Natural killer cell (primary cell): Measurements from ENCODE around the gene TTYH1. TPM values are rescaled to one million over a fixed set of nuclear protein-coding genes. Genes with fewer than 3 reads are reported as not detected.

ENCODE experiments used
- ATAC-seq, 3 donors: fragments of 150-1000 bp in 2 of 3; fragments of 200-7000 bp in 1 of 3; cut with Tn5 transposase; 1 replicate in 1 of 3; 2 replicates in 2 of 3; pipeline ENCODE4 v1.10.0; 2021; ENCODE audit warnings: mild to moderate bottlenecking in 2 of 3, moderate library complexity in 2 of 3
- DNase-seq, 2 donors: peaks; one replicate each; pipeline versions ENCODE4 v3.0.0 to v3.0.0-alpha.2; 2013 to 2021; ENCODE audit warnings: mixed read lengths in 1 of 2
- H3K27ac ChIP-seq: one replicate; pipeline ENCODE4 v1.5.1; 2013; ENCODE audit warnings: mild to moderate bottlenecking, low read length
- H3K27me3 ChIP-seq: one replicate; pipeline ENCODE4 v1.6.1; 2013; ENCODE audit warnings: low read length; ENCODE audit not compliant: control insufficient read depth, insufficient read depth
- H3K36me3 ChIP-seq: one replicate; pipeline ENCODE4 v1.6.1; 2013; ENCODE audit warnings: low read length; ENCODE audit not compliant: control insufficient read depth, insufficient read depth
- H3K4me1 ChIP-seq: one replicate; pipeline ENCODE4 v1.6.1; 2013; ENCODE audit warnings: low read length; ENCODE audit not compliant: control insufficient read depth, insufficient read depth
- H3K4me3 ChIP-seq: one replicate; pipeline ENCODE4 v1.5.1; 2013; ENCODE audit warnings: low read length
- H3K9me3 ChIP-seq: one replicate; pipeline ENCODE4 v1.6.1; 2013; ENCODE audit warnings: low read length; ENCODE audit not compliant: control insufficient read depth, insufficient read depth
- H3K27ac Mint-ChIP-seq, 2 donors: one replicate each; pipeline ENCODE4 v1.8.0; 2022; ENCODE audit warnings: mild to moderate bottlenecking in 2 of 2, mixed read lengths in 2 of 2, moderate library complexity in 1 of 2
- H3K27me3 Mint-ChIP-seq, 2 donors: one replicate each; pipeline ENCODE4 v1.8.0; 2022; ENCODE audit warnings: low read depth in 2 of 2, mixed read lengths in 2 of 2
- H3K36me3 Mint-ChIP-seq: one replicate; pipeline ENCODE4 v1.8.0; 2022; ENCODE audit warnings: mixed read lengths
- H3K4me1 Mint-ChIP-seq, 2 donors: one replicate each; pipeline ENCODE4 v1.8.0; 2022; ENCODE audit warnings: mixed read lengths in 2 of 2
- H3K4me3 Mint-ChIP-seq: one replicate; pipeline ENCODE4 v1.8.0; 2022; ENCODE audit warnings: mild to moderate bottlenecking, moderate library complexity, mixed read lengths
- H3K9me3 Mint-ChIP-seq, 2 donors: one replicate each; pipeline ENCODE4 v1.8.0; 2022; ENCODE audit warnings: mixed read lengths in 2 of 2
- CTCF ChIP-seq: fragments of 200-600 bp; IDR thresholded peaks from one replicate; pipeline ENCODE4 v1.8.0; 2022; ENCODE audit warnings: antibody characterized with exemption
- WGBS: methylation state at CpG from one replicate; pipeline ENCODE4 v1.1.7; 2013; ENCODE audit warnings: missing lambda C conversion rate; ENCODE audit not compliant: insufficient coverage; 5-methylcytosine and 5-hydroxymethylcytosine counted together
- intact Hi-C: fragments of 100-400 bp; cut with micrococcal nuclease; formaldehyde crosslinking; loops from one replicate; pipeline ENCODE4 v1.14.2; 2022
- total RNA-seq, 4 donors: library from RNA; stranded (reverse); fragments of 120-200 nt in 1 of 4; gene quantifications; one replicate each; pipeline versions ENCODE4 v1.2.3 to v1.2.4, GENCODE V29; 2013 to 2022

TTYH1 gene
- total RNA-seq, 3 donors from 2014 or later (not counting 1 experiment from before 2014, with no cell fraction given): 0.59 to 0.84 (median 0.65) TPM

GRCh38 chr19:54429176-54429495, 13.9 kb downstream of the TTYH1 start:
- Mint-ChIP-seq H3K36me3 (no peaks in the 10 kb centered on the region), H3K27ac (no peak overlapping the region), H3K4me1 (peaks cover 5 to 16% of the 10 kb centered on the region in 2 donors), H3K9me3 (no peaks in the 10 kb centered on the region), H3K27me3 (peaks cover 0 to 15% of the 10 kb centered on the region in 2 donors), H3K4me3 (no peak overlapping the region)
- ATAC-seq: no peak
- peaks cover 17% of the 10 kb centered on the region for H3K27me3 ChIP-seq
- no peak for TF ChIP-seq CTCF
- no peak overlapping the region for H3K4me3 ChIP-seq
- no peaks in the 10 kb centered on the region for H3K36me3 ChIP-seq
- H3K4me1 ChIP-seq: peaks cover 13% of the 10 kb centered on the region
- intact Hi-C loops: no loop called here
- H3K27ac ChIP-seq: no peak overlapping the region
- DNase-seq: no peak
- 72% methylated on average over 6 of the region's 8 CpGs for WGBS
- no peaks in the 10 kb centered on the region for H3K9me3 ChIP-seq

- H3K4me3 Mint-ChIP-seq: no peak overlapping the region
- peaks cover 5 to 22% of the 10 kb centered on the region in 2 donors for H3K4me1 Mint-ChIP-seq
- H3K9me3 Mint-ChIP-seq: no peaks in the 10 kb centered on the region
These were observed 14.4 kb downstream of the TTYH1 start for GRCh38 chr19:54429545-54430227.

GRCh38 chr19:54430306-54431254, 15.3 kb downstream of the TTYH1 start:
- Histone ChIP-seq H3K4me3 (no peak overlapping the region), H3K9me3 (no peaks in the 10 kb centered on the region), H3K4me1 (peaks cover 25% of the 10 kb centered on the region), H3K27ac (no peak overlapping the region), H3K27me3 (peaks cover 17% of the 10 kb centered on the region), H3K36me3 (no peaks in the 10 kb centered on the region)
- TF ChIP-seq CTCF: no peak
- Mint-ChIP-seq H3K9me3 (no peaks in the 10 kb centered on the region), H3K27ac (no peak overlapping the region), H3K36me3 (no peaks in the 10 kb centered on the region), H3K4me3 (peak overlapping the region; percentile 15), H3K27me3 (peaks cover 0 to 15% of the 10 kb centered on the region in 2 donors), H3K4me1 (peaks cover 5 to 27% of the 10 kb centered on the region in 2 donors)
- intact Hi-C loops: no loop called here
- 5% methylated on average over 40 of the region's 43 CpGs for WGBS
- DNase-seq (peak in 1 of 2 donors; percentile 63), ATAC-seq (peak; percentile 78 to 95 (median 89))

More at GRCh38 chr19:54429545-54430227, 14.4 kb downstream of the TTYH1 start:
- H3K27ac Mint-ChIP-seq: no peak overlapping the region
- Histone ChIP-seq H3K27ac (no peak overlapping the region), H3K9me3 (no peaks in the 10 kb centered on the region), H3K4me3 (no peak overlapping the region), H3K27me3 (peaks cover 17% of the 10 kb centered on the region), H3K36me3 (no peaks in the 10 kb centered on the region), H3K4me1 (peaks cover 17% of the 10 kb centered on the region)
- WGBS: 68% methylated on average over 13 of the region's 13 CpGs
- ATAC-seq (no peak), DNase-seq (no peak)
- TF ChIP-seq CTCF: no peak
- no peaks in the 10 kb centered on the region for H3K36me3 Mint-ChIP-seq
- H3K27me3 Mint-ChIP-seq: peaks cover 0 to 15% of the 10 kb centered on the region in 2 donors
- intact Hi-C loops: no loop called here
